ENCODE data around the gene TMEM79.
A peak's percentile ranks its signal among the peaks of the same experiment; 100 is the strongest.

TMEM79 gene

GRCh38 chr1:156266051-156266450, 18.1 kb upstream of the TMEM79 start:
- Histone ChIP-seq H3K27ac (ENCODE audit: low read length) (no peak overlapping the region), H3K4me3 (ENCODE audit: low read length) (no peak overlapping the region), H3K27me3 (ENCODE audit: control insufficient read depth, insufficient read depth, low read length) (no peaks in the 10 kb centered on the region), H3K36me3 (ENCODE audit: control insufficient read depth, low read depth, low read length) (peaks cover 80% of the 10 kb centered on the region), H3K9me3 (ENCODE audit: control insufficient read depth, low read depth, low read length) (no peaks in the 10 kb centered on the region), H3K4me1 (ENCODE audit: control insufficient read depth, low read depth, low read length) (no peaks in the 10 kb centered on the region), H3K9ac (ENCODE audit: low read length) (no peak overlapping the region)

GRCh38 chr1:156268336-156268735, 15.8 kb upstream of the TMEM79 start:
- H3K27me3 ChIP-seq (ENCODE audit: control insufficient read depth, insufficient read depth, low read length): no peaks in the 10 kb centered on the region
- no peaks in the 10 kb centered on the region for H3K4me1 ChIP-seq (ENCODE audit: control insufficient read depth, low read depth, low read length)
- no peak overlapping the region for H3K9ac ChIP-seq (ENCODE audit: low read length)
- no peaks in the 10 kb centered on the region for H3K9me3 ChIP-seq (ENCODE audit: control insufficient read depth, low read depth, low read length)
- no peak overlapping the region for H3K27ac ChIP-seq (ENCODE audit: low read length)
- peaks cover 78% of the 10 kb centered on the region for H3K36me3 ChIP-seq (ENCODE audit: control insufficient read depth, low read depth, low read length)
- no peak overlapping the region for H3K4me3 ChIP-seq (ENCODE audit: low read length)

- H3K4me1 ChIP-seq (ENCODE audit: control insufficient read depth, low read depth, low read length): no peaks in the 10 kb centered on the region
- no peaks in the 10 kb centered on the region for H3K27me3 ChIP-seq (ENCODE audit: control insufficient read depth, insufficient read depth, low read length)
- peaks cover 82% of the 10 kb centered on the region for H3K36me3 ChIP-seq (ENCODE audit: control insufficient read depth, low read depth, low read length)
- no peak overlapping the region for H3K27ac ChIP-seq (ENCODE audit: low read length)
- H3K4me3 ChIP-seq (ENCODE audit: low read length): no peak overlapping the region
- H3K9ac ChIP-seq (ENCODE audit: low read length): no peak overlapping the region
- no peaks in the 10 kb centered on the region for H3K9me3 ChIP-seq (ENCODE audit: control insufficient read depth, low read depth, low read length)
These were observed 13.8 kb upstream of the TMEM79 start for GRCh38 chr1:156270314-156270713.

- Histone ChIP-seq H3K9me3 (ENCODE audit: control insufficient read depth, low read depth, low read length) (no peaks in the 10 kb centered on the region), H3K27me3 (ENCODE audit: control insufficient read depth, insufficient read depth, low read length) (no peaks in the 10 kb centered on the region), H3K9ac (ENCODE audit: low read length) (no peak overlapping the region), H3K27ac (ENCODE audit: low read length) (no peak overlapping the region), H3K36me3 (ENCODE audit: control insufficient read depth, low read depth, low read length) (peaks cover 69% of the 10 kb centered on the region), H3K4me1 (ENCODE audit: control insufficient read depth, low read depth, low read length) (peaks cover 5% of the 10 kb centered on the region), H3K4me3 (ENCODE audit: low read length) (no peak overlapping the region)
These were observed 7.6 kb upstream of the TMEM79 start for GRCh38 chr1:156276532-156276931.

DNA sequence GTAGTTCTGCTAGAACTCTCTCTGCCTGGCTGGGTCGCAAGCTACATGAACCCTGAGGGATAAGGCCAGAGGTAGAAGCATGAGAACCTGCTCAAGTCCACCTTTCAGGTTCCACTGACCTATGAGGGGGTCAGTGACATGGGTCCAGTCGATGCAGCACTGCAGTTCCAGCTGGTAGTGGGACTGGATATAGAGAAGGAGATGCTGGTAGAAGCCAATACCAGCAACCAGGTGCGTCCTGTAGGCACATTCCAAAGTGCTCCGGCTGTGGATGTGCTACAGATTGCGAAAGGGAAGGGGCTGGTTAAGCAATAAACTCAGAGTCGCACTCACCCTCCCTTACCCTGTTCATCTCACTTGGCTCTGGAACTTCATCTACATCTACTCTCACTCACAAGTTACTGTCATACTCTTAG, 7.2 kb upstream of the TMEM79 start:
- H3K27me3 ChIP-seq (ENCODE audit: control insufficient read depth, insufficient read depth, low read length): no peaks in the 10 kb centered on the region
- H3K4me3 ChIP-seq (ENCODE audit: low read length): no peak overlapping the region
- no peak overlapping the region for H3K27ac ChIP-seq (ENCODE audit: low read length)
- no peak overlapping the region for H3K9ac ChIP-seq (ENCODE audit: low read length)
- no peaks in the 10 kb centered on the region for H3K9me3 ChIP-seq (ENCODE audit: control insufficient read depth, low read depth, low read length)
- peaks cover 8% of the 10 kb centered on the region for H3K4me1 ChIP-seq (ENCODE audit: control insufficient read depth, low read depth, low read length)
- H3K36me3 ChIP-seq (ENCODE audit: control insufficient read depth, low read depth, low read length): peaks cover 67% of the 10 kb centered on the region

- Histone ChIP-seq H3K4me1 (ENCODE audit: control insufficient read depth, low read depth, low read length) (peaks cover 16% of the 10 kb centered on the region), H3K27me3 (ENCODE audit: control insufficient read depth, insufficient read depth, low read length) (no peaks in the 10 kb centered on the region), H3K9me3 (ENCODE audit: control insufficient read depth, low read depth, low read length) (no peaks in the 10 kb centered on the region), H3K9ac (ENCODE audit: low read length) (no peak overlapping the region), H3K36me3 (ENCODE audit: control insufficient read depth, low read depth, low read length) (peaks cover 38% of the 10 kb centered on the region), H3K4me3 (ENCODE audit: low read length) (no peak overlapping the region), H3K27ac (ENCODE audit: low read length) (no peak overlapping the region)
These were observed 4.3 kb upstream of the TMEM79 start for GRCh38 chr1:156279837-156280236.

DNA sequence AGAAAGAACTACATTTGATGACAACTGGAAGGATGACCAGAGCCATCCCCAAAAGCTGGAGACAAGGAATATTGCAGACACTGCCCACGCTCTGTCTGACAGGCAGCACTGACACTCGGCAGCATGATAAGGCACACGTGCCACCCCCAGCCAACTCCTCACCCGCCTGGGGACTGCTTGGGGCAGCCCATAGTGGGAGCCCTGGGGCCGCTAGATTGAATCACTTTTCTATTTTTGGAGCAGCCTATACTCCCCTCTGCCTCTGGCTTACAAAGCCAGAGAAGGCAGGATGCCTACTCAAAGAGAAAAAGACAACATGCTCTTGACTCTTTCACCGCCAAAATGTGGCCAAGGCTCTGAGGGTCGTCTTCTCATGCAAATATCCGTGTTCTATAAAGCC, 2.8 kb upstream of the TMEM79 start:
- Histone ChIP-seq H3K4me1 (ENCODE audit: control insufficient read depth, low read depth, low read length) (peaks cover 16% of the 10 kb centered on the region), H3K27ac (ENCODE audit: low read length) (peak overlapping the region; percentile 46), H3K4me3 (ENCODE audit: low read length) (peak overlapping the region; percentile 94), H3K9me3 (ENCODE audit: control insufficient read depth, low read depth, low read length) (no peaks in the 10 kb centered on the region), H3K36me3 (ENCODE audit: control insufficient read depth, low read depth, low read length) (peaks cover 27% of the 10 kb centered on the region), H3K27me3 (ENCODE audit: control insufficient read depth, insufficient read depth, low read length) (no peaks in the 10 kb centered on the region), H3K9ac (ENCODE audit: low read length) (peak overlapping the region; percentile 87)

- Histone ChIP-seq H3K27me3 (ENCODE audit: control insufficient read depth, insufficient read depth, low read length) (no peaks in the 10 kb centered on the region), H3K27ac (ENCODE audit: low read length) (peak overlapping the region; percentile 46), H3K9ac (ENCODE audit: low read length) (peak overlapping the region; percentile 87), H3K4me1 (ENCODE audit: control insufficient read depth, low read depth, low read length) (peaks cover 16% of the 10 kb centered on the region), H3K4me3 (ENCODE audit: low read length) (peak overlapping the region; percentile 94), H3K9me3 (ENCODE audit: control insufficient read depth, low read depth, low read length) (no peaks in the 10 kb centered on the region), H3K36me3 (ENCODE audit: control insufficient read depth, low read depth, low read length) (peaks cover 20% of the 10 kb centered on the region)
These were observed 2.2 kb upstream of the TMEM79 start for GRCh38 chr1:156281693-156282478.

- no peaks in the 10 kb centered on the region for H3K27me3 ChIP-seq (ENCODE audit: control insufficient read depth, insufficient read depth, low read length)
- H3K36me3 ChIP-seq (ENCODE audit: control insufficient read depth, low read depth, low read length): peaks cover 14% of the 10 kb centered on the region
- peak within 1 kb of the TSS; percentile 94 for H3K4me3 ChIP-seq (ENCODE audit: low read length)
- H3K27ac ChIP-seq (ENCODE audit: low read length): peak within 1 kb of the TSS; percentile 46
- peaks cover 16% of the 10 kb centered on the region for H3K4me1 ChIP-seq (ENCODE audit: control insufficient read depth, low read depth, low read length)
- no peaks in the 10 kb centered on the region for H3K9me3 ChIP-seq (ENCODE audit: control insufficient read depth, low read depth, low read length)
- peak within 1 kb of the TSS; percentile 87 for H3K9ac ChIP-seq (ENCODE audit: low read length)
These were observed 1.5 kb upstream of the TMEM79 start, which contains the start of gene SMG5 for GRCh38 chr1:156282479-156283222. TSS of gene SMG5 (minus strand) at chr1:156282825. CDS start at chr1:156282680, 145 bp downstream.

DNA sequence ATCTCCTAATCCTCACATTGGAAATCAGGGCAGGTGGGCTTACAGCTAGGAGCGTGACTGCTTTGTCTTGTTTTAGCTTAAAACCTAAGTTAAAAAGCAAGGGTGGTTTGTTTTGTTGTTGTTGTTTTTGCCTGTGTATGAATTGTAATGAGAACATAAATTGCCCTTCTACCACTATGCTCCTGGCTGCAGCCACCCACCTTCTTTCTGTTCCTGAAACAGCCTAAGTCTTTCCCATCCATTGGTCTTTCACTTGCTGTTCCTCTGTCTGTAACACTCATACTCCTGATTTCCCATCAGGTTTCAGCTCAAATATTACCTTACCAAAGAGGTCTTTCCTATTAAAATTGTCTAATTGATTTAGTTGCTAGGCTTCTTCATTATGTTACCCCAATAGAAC, 604 bp upstream of the TMEM79 start:
- Histone ChIP-seq H3K9ac (ENCODE audit: low read length) (peak overlapping the region; percentile 87), H3K9me3 (ENCODE audit: control insufficient read depth, low read depth, low read length) (no peaks in the 10 kb centered on the region), H3K4me1 (ENCODE audit: control insufficient read depth, low read depth, low read length) (peaks cover 16% of the 10 kb centered on the region), H3K27me3 (ENCODE audit: control insufficient read depth, insufficient read depth, low read length) (no peaks in the 10 kb centered on the region), H3K36me3 (ENCODE audit: control insufficient read depth, low read depth, low read length) (peaks cover 5% of the 10 kb centered on the region), H3K4me3 (ENCODE audit: low read length) (peak overlapping the region; percentile 94), H3K27ac (ENCODE audit: low read length) (peak overlapping the region; percentile 19)

- Histone ChIP-seq H3K27me3 (ENCODE audit: control insufficient read depth, insufficient read depth, low read length) (no peaks in the 10 kb centered on the region), H3K4me3 (ENCODE audit: low read length) (no peak overlapping the region), H3K36me3 (ENCODE audit: control insufficient read depth, low read depth, low read length) (no peaks in the 10 kb centered on the region), H3K9me3 (ENCODE audit: control insufficient read depth, low read depth, low read length) (no peaks in the 10 kb centered on the region), H3K9ac (ENCODE audit: low read length) (no peak overlapping the region), H3K27ac (ENCODE audit: low read length) (no peak overlapping the region), H3K4me1 (ENCODE audit: control insufficient read depth, low read depth, low read length) (peaks cover 16% of the 10 kb centered on the region)
These were observed 632 bp downstream of the TMEM79 start for GRCh38 chr1:156284757-156285156.
